SKM-1 (cell line): ENCODE results near the gene NEUROG1.

Source experiments
- DNase-seq: peaks from one replicate; lab custom pipeline; 2025; ENCODE audit not compliant: unreplicated experiment; lab: John Stamatoyannopoulos, UW

The NEUROG1 gene

DNA sequence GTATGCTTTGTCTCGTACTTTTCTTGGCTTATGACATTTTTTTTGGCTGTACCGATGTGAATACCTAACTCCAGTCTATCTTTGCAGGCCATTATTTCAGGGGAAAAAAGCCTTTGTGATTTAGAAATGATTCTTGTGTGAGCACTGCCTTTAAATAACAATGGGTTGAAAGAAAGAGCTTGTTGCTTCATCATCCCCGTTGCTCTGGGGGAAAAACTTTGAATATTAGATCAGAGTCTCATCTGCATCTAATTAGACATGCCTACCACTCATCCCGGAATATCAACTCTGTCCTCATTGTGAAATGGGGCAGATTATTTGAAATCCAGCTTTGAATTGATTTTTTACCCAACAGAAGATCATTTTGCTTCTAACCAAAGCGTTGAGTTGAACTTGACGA is 29.5 kb upstream of the NEUROG1 start:
- DNase-seq: no peak

DNA sequence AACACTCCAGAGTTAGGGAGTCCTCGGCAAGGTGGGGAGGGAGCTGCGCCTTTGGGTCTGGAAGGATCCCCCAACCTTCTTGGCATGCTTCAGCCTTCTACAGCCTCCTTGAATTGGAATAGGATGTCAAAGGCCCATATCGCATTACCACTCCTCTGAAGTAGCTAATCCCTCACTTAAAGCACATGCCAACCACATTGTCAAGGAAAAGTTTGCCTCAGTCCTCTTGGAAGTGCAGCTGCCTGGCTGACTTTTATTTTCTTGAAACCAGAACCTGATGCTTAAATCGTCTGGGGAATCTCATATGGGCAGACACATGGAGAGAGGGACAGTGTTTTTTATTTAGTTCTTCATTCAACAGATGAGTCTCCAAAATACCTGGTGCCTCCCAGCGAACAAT is 28.6 kb upstream of the NEUROG1 start:
- DNase-seq: no peak

DNA sequence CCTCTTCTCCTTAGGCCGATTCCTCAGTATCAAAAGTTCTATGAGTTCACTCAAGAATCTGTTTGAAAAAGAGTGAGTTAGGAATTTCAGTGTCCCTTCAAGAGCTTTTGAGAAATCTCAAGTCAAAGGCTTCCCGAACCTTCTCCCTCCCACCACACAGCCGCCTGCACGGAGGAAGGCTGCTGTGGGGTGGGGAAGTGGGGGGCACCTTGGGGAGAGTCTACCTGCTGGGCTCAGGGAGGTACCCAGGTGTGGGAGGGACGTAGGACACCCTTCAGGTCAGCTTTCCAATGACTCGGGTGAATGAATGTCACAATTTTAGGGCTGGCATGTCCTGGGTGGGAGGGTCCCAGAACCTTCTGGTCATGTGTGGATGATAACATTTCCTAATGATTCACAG is 25.5 kb upstream of the NEUROG1 start:
- no peak for DNase-seq

DNA sequence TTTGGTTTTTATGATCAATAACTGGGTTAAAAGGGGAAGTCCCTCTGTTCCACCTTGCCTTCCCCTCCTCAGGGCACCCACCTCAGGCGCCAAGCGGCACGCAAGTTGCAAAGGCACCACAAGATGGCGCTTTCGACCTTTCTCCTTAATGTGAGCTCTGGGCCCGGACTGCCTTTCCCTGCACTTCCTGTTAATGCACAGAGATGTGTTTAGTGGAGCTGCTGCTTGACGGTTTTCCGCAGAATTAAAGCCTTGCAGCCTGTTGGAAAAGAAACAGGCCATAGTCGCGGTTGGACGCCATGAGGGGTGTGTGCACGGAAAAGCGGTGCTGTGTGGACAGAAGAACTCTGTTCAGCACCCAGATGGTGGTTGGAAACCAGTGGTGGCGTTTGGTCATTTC is 25.1 kb upstream of the NEUROG1 start:
- peak; percentile 84 for DNase-seq

DNA sequence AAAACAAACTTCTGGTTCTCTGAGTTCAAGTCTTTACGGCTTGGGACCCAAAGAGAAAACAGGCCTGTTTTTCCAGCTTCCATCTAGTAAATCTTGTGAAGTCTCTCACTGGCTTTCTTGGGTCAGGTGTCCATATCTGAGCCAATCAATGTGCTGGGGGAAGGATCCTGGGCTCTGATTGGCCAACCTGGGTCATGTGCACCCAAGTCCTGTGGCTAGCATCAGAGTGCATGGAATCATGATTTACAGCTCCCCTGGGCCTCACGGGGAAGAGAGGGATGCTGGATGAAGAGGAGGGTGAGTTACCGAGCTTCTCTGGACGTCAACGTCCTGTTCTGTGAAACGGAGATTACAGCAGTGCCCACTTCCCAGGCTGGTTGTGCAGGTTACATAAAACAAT is 23.6 kb upstream of the NEUROG1 start:
- no peak for DNase-seq

- DNase-seq: no peak
Observed at GRCh38 chr5:135557076-135557838, 21.5 kb upstream of the NEUROG1 start.

GRCh38 chr5:135556620-135557019 is 20.9 kb upstream of the NEUROG1 start:
- DNase-seq: no peak

DNA sequence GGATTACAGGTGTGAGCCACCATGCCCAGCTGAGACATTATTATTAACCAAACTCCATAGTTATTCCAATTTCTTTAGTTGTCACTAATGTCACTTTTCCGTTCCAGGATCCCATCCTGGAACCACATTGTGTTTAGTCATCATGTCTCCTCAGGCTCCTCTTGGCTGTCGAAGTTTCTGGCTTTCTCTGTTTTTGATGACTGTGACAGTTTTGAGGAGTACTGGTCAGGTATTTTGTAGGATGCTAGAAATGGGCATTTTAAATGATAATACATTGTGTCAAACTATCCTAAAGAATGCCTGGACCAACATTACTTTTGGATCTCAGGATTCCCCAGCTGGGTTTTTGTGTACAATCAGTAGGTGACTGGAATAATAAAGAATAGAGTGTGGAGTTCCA is 19.8 kb upstream of the NEUROG1 start:
- no peak for DNase-seq

DNA sequence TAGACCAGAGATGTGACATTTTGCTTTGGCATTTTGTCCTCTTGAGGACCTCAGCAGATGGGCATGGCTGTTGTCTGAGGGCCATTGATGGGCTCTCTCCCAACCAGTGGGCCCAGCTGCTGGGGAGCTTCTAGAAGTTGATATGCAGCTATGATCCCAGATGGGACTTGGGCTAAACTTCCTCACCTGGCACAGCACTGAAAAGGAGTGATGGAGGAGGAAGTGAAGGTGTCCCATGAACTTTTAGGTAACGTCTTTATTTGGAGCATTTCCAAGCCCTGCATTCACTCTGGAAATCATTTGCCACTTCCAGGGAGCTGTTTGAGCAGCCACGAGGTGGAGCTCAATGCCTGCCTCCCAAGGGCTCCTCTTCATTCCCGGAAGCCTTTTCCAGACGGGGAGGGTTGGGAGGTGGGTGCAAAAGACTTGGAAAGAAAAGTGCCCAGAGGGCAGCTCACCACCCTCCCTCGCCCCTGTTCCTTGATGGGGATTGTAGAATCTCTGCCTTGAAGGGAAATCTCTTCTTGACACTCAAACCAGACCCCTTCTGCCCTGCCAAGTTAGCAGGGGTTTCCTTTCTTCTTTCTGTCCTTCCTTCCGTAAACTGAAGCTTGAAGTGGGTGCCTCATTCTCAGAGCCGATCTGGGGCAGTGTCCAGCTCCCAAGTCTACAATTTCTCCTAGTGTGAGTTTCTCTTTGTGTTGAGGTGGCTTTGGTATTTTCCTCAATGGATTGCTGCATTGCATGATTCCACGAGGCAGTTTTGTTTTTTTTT is 18.1 kb upstream of the NEUROG1 start:
- DNase-seq: no peak

GRCh38 chr5:135551593-135552447 is 16.1 kb upstream of the NEUROG1 start:
- peak; percentile 42 for DNase-seq

- no peak for DNase-seq
Observed at GRCh38 chr5:135549413-135549812, 13.6 kb upstream of the NEUROG1 start.

DNA sequence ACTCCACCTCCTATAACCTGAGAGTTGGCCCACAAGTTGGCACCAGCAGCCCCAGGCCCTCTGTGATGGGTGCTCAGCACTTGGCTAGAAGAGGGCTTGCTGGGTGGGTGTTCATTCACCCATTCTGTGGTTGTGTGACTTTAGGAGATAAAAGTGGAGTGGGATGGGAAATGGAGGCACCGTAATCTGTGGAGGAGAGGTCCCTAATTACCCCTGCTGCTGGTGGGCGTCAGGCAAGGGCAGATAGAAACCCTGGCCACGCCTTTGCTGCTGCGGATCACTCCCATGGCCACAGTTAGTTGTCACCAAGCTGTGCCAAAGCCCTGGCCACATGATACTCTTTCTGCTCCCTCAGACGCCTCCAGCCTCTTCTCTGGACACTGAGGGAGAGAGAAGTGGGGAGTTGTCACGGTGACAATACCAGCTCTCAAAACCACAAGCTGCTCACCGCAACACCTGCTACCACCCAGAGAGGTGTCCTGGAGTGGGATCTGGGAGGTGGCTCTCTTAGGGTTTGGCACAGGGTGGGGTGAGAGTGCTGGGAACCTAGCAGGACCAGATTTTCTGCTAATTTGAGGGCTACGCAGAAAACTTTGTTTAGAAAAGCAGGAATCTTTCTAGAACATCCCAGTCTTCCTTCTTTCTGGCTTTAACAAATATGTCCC is 12.0 kb upstream of the NEUROG1 start:
- no peak for DNase-seq

GRCh38 chr5:135546912-135547311 is 11.1 kb upstream of the NEUROG1 start:
- no peak for DNase-seq

- no peak for DNase-seq
Observed at GRCh38 chr5:135546101-135546500, 10.3 kb upstream of the NEUROG1 start.

- DNase-seq: no peak
Observed at GRCh38 chr5:135545099-135545498, 9.3 kb upstream of the NEUROG1 start.

DNA sequence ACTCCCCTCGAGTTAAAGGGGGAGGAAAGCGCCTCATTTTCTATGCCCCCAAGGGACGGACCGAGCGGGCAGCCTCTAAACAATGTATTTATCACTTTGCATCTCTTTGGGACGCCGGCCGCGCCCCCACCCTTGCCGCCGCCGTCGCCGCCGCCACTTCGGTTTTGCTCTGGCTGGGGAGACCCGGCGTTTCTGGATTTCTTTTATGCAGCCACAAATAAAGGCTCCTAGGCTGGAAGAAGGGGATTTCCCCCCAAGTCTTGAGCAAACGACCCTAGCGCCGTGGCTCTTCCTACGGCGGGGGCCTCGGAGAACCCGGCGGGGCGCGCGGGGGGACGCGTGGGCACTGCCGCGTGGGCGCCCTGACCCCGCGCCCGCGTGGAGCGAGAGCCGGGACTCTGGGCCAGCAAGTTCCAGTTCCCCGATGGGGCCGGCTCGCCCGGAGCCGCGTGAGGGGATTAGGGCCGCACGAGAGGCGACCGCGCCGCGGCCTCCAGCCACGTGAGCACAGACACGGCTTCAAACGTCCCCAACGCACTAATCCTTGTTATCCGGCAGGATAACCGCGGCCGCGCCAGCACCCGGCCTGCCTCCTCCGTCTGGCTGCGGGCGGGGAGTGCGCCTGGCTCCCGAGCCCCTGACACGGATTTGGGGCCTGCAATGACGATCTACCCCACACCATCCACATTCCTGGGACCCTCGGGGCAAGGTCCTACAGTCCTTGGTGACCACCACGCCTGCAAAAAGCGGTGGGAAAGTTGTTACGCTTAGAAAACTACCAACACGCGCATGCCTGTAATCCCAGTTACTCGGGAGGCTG is 7.9 kb upstream of the NEUROG1 start:
- DNase-seq: no peak

DNA sequence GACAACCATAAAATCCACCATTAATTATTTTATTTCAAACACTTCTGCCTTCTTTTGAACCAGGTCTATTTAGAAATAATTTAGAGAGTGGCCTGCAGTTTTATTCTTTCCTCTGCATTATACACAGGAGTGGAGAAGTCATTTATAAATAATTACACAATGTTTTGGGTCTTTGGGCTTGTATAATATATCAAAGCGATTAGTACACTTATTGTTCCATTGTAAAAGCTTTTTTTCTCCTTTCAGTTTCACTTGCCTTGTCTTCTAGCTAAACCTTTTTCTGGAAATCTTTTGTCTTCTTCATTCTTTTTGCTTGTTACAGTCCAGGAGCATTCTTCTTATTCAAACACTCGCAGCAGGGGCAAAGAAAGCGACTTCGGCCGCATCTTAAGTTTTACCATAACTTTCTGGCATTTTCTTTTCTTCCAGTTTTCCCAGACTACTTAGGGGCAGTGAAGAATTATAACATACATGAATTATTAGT is 7.3 kb upstream of the NEUROG1 start:
- DNase-seq: no peak

- DNase-seq: no peak
Observed at GRCh38 chr5:135541807-135542502, 6.2 kb upstream of the NEUROG1 start.

DNA sequence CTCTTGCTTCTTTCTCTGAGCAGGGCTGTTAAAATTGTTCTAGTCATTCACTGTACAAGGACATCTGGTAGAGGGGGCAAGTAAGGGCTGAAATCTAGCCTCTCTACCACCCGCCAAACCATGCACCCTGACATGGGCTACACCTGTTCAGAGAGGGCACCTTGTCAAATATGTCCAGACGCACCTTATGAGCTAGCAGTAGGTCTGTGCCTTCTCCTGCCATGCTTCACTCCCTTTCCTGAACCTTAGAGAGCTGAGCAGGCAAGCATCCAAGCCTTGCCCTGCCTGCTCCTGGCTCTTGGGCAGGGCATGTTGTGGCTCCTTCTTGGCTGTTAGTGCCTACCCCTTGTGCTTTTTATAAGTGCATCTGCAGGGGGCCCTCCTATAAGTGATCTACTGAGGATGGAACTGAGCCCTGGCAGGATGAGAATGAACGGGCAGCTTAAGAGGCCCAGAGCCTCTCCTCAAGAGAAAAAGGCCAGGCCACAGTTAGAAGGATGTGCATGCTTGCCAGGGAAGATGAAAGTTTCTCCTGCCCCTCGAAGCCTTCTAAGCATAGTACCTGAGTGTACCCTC is 3.8 kb upstream of the NEUROG1 start:
- no peak for DNase-seq
